Limb (tissue), 2 donors: ENCODE results near the gene PRTN3.
"Not testable (repeated sequence)": the region's sequence is repeated elsewhere in the genome, so short reads cannot be mapped to it uniquely, and the experiment has no call there.

Experiments
- DNase-seq, 2 donors: peaks; one replicate each; pipeline ENCODE4 v3.0.0-alpha.2; 2016; ENCODE audit errors: extremely low spot score in 2 of 2

PRTN3 gene

GRCh38 chr19:815079-815774 is 25.6 kb upstream of the PRTN3 start:
- DNase-seq: peak in 1 of 2 donors; percentile 30

- DNase-seq: no peak
Measured at GRCh38 chr19:815775-816499, 24.9 kb upstream of the PRTN3 start.

- DNase-seq: no peak
Measured at GRCh38 chr19:816500-816857, 24.3 kb upstream of the PRTN3 start.

GRCh38 chr19:820212-820611 is 20.6 kb upstream of the PRTN3 start:
- DNase-seq: not testable (repeated sequence)

- DNase-seq: peak in 1 of 2 donors; percentile 57
Measured at GRCh38 chr19:821231-821824, 19.5 kb upstream of the PRTN3 start.

GRCh38 chr19:821825-822503 is 18.8 kb upstream of the PRTN3 start, which contains the start of gene PLPPR3:
Gene PLPPR3 (minus strand): TSS chr19:821955. CDS start chr19:821559, 396 bp downstream.
- DNase-seq: peak in 1 of 2 donors; percentile 86

GRCh38 chr19:823565-824121 is 17.2 kb upstream of the PRTN3 start:
- DNase-seq: peak in 1 of 2 donors; percentile 28

GRCh38 chr19:824885-825284 is 15.9 kb upstream of the PRTN3 start:
- peak in 1 of 2 donors; percentile 29 for DNase-seq

- no peak for DNase-seq
Measured at GRCh38 chr19:825897-826644, 14.7 kb upstream of the PRTN3 start.

- DNase-seq: no peak
Measured at GRCh38 chr19:827314-827709, 13.5 kb upstream of the PRTN3 start.

- no peak for DNase-seq
Measured at GRCh38 chr19:827710-828321, 13.0 kb upstream of the PRTN3 start, which contains the start of gene AZU1. Gene AZU1 (plus strand): TSS chr19:827837. CDS start chr19:827847, 10 bp downstream.

GRCh38 chr19:829129-829758 is 11.6 kb upstream of the PRTN3 start:
- no peak for DNase-seq

GRCh38 chr19:831407-832369 is 9.1 kb upstream of the PRTN3 start:
- DNase-seq: no peak

GRCh38 chr19:834216-834615 is 6.6 kb upstream of the PRTN3 start:
- DNase-seq: no peak

- DNase-seq: peak; percentile 43 to 65
Measured at GRCh38 chr19:835210-835810, 5.5 kb upstream of the PRTN3 start.

GRCh38 chr19:842802-843179 is 2.0 kb downstream of the PRTN3 start:
- DNase-seq: not testable (repeated sequence)

- DNase-seq: peak in 1 of 2 donors; percentile 40
Measured at GRCh38 chr19:843180-843835, 2.5 kb downstream of the PRTN3 start.
